T-helper 1 cell (primary cell): ENCODE results near the gene CDH4.

ENCODE experiments used
- DNase-seq, 5 donors: peaks; one replicate each; pipeline ENCODE4 v3.0.0-alpha.2; 2012 to 2020

CDH4 gene

GRCh38 chr20:61565791-61566190 is 313.7 kb downstream of the CDH4 start:
- DNase-seq = no peak

DNA sequence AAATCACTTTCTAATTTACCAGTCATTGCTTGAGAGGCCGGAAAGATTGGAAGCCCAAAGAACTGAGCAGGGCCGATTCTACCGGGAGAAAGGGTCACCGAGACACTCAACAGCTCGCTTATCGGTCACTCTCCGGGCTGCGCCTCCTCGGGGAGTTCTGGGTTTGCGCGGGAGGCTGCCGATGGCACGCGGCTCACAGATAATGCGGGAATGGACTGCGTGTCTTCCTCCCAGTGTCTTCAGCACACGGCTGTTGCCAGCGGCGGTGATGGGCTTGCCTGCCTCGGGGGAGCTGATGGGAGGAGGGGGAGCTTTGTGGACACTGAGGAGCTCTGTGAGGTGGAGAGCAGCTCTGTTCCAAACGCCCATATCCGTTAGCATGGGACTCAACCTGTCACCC is 314.6 kb downstream of the CDH4 start:
- no peak for DNase-seq

DNA sequence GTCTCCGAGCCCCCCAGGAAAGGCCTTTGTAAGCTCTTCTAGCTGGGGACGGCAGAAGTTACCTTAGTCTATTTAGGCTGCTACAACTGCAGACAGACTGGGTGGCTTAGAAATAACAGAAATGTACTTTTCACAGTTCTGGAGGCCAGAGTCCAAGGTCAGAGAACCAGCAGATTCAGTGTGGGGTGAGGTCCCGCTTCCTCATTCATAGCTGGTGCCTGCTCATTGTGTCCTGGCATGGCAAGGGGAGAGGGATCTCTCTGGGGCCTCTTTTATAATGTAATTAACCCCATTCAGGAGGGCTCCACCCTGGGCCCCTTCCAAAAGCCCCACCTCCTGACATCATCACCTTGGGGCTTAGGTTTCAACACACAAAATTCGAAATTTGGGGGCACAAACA is 315.1 kb downstream of the CDH4 start:
- DNase-seq = no peak

GRCh38 chr20:61569825-61570224 is 317.8 kb downstream of the CDH4 start:
- no peak for DNase-seq

DNA sequence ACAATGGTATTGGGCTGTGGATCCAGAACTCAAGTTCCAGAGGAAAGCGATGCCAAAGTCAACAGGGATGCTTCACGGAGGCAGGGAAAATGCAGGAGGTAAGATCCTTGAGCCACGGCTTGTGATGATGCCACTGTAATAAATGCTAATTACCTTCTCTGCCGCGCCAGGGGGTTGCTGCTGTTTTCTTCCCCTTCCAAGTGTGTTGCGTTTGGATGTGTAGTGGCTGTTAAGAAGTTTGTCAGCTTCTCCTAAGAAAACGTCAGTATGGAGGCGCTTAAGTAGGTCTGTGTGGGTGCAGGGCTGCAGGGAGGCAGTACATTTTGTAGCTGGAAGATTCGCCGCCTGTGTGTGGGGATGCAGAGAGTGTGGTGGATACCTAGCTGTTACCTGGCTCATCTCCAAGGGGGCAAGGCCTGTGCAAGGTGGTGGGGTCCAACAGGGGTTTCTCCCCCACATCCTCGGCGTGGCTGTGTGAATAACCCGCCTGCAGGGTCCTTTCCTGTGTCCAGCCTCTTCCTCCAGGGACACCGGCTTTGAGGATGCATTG is 318.7 kb downstream of the CDH4 start:
- no peak for DNase-seq

- no peak for DNase-seq
These were observed 319.2 kb downstream of the CDH4 start for GRCh38 chr20:61571221-61571620.

DNA sequence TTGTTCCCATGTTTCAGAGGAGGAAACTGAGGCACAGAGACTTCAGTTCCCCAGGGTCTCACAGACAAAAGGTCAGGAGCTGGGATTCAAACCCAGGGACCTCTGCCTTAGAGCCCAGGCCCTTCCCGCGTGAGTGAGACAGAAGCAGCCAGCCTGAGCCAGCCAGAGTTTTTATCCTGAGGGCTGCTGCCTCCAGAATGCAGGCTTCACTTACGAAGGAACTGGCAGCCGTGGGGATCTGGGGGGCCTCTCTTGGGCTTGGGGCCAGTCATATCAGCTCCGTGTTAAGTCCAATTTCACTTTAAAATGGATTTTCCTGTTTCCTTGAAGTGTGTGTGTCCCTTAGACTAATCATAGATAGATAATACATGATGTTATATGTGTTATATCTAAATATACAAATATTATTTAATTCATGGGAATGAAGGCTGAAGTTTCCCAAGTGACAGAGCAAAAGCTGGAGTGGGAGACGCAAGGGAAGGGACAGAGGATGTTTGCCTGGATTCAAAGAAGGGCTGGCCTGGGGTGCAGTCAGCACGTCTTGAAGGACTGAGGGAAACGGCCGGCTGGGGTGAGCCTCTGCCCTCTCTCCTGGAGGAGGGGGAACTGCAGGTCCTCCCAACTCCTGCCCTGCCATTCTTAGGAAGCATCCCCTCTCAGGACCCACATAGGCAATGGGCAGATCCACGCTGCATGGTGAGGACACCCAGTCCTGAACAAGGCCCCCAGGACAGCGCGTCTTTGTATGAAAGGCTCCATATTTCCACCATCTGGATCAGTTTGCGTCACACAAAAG is 320.1 kb downstream of the CDH4 start:
- no peak for DNase-seq

DNA sequence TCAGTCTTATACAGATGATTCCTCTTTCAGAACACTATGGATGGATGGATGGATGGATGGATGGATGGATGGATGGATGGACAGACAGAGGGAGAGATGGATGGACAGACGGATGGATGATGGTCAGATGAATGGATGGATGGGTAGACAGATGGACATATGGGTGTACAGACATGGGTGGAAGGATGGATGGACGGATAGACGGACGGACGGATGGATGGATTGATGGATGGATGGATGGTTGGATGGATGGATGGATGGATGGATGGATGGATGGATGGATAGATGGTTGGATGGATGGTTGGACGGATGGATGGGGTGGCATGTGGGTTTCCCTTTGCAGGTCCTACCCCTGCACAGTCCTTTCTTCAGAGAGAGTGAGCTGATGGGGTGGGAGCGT is 320.7 kb downstream of the CDH4 start:
- no peak for DNase-seq

DNA sequence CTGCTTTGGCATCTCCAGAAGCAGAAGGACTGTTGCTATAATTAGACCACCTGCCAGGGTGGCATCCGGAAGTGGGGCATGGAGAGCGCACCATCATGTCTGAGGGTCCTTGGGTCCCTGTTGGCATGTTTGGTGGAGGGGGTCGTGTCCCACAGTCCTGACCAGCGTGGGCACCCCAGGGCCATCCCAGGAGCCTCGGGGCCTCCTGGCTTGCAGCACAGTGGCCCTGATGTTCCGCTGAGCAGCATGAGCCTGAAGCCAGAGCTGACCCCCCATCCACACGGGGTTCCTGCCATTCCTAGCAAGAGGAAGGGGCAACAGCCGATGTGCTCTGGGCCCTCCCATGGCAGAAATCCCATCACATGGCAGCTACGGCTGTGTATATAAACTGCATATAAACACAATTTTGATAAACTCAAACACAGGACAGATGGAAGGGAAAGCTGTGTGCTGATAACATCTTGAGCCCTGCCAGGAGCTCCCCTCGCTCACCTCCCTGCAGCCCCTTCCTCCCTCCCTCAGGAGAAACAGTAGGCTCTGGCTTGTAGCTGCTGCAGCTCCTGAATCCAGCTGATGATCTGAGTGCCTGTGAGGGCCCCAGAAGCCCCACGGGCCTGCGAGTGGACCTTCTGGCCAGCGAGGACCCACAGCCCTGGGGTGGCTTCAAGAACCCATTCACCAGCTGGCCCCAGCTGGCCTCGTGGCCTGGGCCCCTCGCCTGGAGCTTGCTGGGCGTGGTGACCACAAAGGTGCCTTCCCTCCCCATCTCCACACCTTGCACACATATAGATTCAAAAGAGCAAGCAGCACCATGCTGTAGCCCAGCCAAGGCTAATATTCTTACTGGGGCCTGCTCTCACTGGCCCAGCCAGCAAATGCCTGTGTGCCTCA is 321.6 kb downstream of the CDH4 start:
- no peak for DNase-seq

GRCh38 chr20:61575151-61575937 is 323.3 kb downstream of the CDH4 start:
- DNase-seq = no peak

DNA sequence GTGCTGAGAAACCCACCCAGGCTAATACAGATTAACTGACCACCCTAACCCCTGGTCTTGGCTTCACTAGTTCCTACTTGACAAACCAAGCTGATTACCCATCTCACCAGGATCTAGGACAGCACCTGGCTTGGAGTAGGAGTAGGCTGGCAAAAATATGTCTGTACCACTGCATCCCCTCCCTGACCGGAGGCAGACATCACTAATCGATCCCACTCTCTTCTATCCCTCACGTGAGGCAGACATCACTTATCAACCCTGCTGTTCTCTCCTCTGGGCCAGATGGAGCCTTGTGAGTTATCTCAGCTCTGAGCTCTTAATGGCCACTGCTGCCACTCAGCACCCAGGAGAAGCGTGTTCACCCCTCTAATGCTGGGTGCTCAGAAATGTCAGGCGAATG is 324.3 kb downstream of the CDH4 start:
- no peak for DNase-seq

- DNase-seq = no peak
These were observed 325.0 kb downstream of the CDH4 start for GRCh38 chr20:61577065-61577464.

DNA sequence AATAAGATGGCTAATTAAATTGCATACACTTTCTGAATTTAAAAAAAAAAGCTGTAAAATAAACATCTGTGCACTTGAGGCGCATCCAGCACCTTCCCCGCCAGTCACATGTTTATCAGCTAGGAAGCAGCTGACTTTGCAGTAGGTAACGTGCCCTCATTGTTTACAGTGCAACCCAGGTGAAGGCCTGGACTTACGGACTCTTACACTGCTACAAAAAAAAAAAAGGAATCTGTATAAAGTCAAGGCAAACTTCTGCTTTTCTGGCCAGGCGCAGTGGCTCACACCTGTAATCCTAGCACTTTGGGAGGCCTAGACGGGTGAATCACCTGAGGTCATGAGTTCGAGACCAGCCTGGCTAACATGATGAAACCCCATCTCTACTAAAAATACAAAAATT is 327.8 kb downstream of the CDH4 start:
- no peak for DNase-seq

DNA sequence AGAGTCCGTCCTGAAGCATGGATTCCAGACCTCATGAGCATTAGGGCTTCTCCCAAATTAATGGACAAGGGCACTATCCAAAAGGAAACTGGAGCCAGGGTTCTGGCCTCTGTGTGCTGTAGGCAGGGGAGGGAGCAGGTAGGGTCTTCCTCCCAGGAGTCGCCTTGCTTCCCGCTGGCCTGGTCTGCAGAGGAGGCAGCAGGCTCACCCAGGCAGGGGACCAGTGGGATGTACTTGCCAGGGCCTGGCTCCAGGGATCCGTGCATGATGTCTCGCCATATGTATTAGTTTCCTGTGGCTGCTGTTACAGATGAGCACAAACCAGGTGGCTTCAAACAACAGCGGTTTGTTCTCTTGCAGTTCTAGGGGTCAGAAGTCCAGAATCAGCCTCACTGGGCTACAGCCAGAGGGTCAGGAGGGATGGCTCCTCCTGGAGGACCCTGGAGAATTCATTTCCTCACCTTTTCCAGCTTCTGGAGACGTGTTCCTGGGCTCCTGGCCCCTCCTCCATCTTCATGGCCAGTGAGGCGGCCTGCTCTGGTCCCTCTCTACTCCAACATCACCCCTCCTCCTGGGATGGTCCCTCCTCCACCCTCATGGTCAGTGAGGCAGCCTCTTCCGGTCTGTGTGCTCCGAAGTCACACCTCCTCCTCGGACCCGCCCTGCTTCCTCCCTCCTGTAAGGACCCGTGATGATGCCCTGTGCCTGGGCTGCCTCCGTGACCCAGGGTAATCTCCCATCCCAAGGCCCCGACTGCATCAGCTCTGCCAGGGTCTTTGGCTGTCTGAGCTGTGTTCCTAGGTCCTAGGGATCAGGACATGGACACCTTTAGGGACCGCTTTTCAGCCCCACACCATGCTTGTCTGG is 329.1 kb downstream of the CDH4 start:
- DNase-seq = no peak

DNA sequence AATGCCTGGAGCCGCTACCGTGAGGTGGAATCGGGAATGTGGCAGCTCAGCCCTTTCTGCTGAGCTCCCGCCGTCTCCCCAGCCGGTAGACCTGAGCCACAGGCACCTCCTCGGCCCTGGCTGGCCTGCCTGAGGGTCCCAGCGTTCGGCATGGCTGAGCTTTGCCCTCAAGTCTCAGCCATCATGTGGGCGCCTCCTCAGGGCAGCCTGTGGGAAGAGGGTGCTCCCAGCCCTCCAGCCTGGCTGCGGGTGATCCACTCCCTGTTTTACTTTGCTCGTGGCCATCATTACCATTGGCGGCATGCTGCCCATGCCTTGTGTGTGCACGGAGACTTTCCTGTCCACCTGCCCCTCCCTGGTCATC is 329.7 kb downstream of the CDH4 start:
- no peak for DNase-seq

DNA sequence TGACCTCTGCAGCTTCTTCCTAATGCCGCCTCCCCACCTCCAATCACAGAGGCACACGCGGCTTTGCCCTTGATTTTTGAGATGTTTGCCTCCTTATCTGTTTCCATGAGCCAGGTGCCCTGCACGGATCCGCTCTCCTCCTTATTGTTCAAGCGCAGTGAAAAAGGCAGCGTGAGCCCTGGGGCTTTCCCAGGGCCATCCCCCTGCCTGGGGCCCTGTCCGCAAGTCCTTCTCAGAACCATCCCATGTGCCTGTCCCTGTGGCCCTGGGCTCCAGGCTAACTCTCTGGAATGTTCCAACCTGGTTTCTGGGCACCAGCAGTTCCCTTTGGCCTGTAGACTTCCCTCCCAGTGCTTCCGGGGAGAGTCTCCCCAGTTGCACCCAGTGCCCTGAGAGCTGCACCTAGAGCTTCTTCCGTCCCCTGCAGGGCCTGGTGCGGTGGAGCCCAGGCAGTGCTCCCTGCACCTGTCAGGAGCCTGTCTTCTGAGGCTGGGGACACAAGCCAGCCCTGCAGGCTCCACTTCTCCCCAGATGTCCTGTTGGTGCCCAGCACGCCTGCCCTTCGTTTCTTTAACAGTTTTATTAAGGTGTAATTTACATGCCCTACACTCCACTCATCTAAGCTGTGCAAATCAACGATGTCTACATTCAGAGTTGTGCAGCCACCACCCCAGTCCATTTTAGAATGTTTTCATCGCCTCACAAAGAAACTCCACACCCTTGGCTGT is 330.3 kb downstream of the CDH4 start:
- DNase-seq = no peak

DNA sequence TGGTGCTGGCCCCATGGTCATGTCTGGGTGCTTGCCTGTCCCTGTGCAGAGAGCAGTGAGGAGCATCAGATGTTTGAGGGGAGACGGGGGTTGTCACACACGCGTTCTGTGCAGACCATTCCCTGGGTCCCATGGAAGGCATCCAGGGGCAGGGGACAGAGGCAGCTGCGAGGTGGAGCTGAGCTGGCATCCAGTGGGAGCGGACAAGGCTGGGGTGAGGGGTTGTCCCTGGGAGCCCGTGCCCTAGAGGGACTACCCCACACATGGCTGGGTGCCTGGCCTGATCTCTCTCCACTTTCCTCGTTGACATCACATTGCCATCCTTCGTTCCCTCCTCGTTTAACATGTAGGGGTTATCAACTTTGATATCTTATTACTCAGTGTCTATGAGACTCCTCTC is 331.3 kb downstream of the CDH4 start:
- DNase-seq = no peak

- DNase-seq = no peak
These were observed 332.8 kb downstream of the CDH4 start for GRCh38 chr20:61584851-61585250.

GRCh38 chr20:61585764-61586163 is 333.7 kb downstream of the CDH4 start:
- DNase-seq = no peak

- no peak for DNase-seq
These were observed 335.0 kb downstream of the CDH4 start for GRCh38 chr20:61587036-61587435.

DNA sequence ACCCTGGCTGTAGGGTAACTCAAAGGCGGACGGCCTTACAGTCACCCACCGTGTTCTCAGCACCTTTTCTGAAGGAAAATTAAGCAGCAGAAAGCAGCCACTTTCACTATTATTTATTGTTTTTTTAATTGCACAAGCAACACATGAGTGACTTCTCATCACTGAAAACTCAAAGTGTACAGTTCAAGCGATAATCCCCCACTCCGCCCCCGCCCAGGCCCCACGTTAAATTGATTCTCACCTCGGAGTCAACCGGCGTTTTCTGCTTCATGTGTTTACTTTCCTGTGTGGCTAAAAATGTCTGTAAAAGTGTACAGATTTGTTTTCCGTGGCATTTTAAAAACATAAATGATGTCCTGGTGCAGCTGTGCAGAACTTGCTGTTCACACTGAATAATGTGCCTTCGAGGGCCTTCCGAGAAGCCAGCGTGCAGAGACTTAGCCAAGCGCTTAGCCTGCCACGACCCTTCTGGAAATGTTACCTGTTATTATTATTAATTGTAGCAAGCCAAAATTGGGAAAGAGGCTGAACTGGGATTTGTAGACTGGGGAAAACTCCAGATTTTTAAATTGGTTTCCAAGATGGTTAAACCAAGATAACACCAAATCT is 335.7 kb downstream of the CDH4 start:
- no peak for DNase-seq
